Left lobe of liver (tissue), 2 donors: ENCODE results near the gene ACTMAP. TPM values are rescaled to one million over a fixed set of nuclear protein-coding genes. Genes with fewer than 3 reads are reported as not detected.
"Not testable (repeated sequence)": the region's sequence is repeated elsewhere in the genome, so short reads cannot be mapped to it uniquely, and the experiment has no call there.

Source experiments
- ATAC-seq: fragments of 200-7000 bp; cut with Tn5 transposase; one replicate; pipeline ENCODE4 v1.9.1; 2020; ENCODE audit warnings: mild to moderate bottlenecking, moderate library complexity
- DNase-seq: peaks from one replicate; pipeline ENCODE4 v3.0.0-alpha.2; 2020; ENCODE audit warnings: low spot score
- total RNA-seq: library from RNA; stranded (reverse); gene quantifications from one replicate; pipeline ENCODE4 v1.2.1, GENCODE V29; 2021
- donor health status: DM: no; HTN: no; CAD: no; lungs with moderate emphysema.
- donor health status: DM: no; HTN: yes; CAD: no.

Gene ACTMAP
- total RNA-seq, 1 donor from 2014 or later = 8.9 TPM

- DNase-seq (no peak), ATAC-seq (no peak)
These were observed 4.9 kb downstream of the ACTMAP start for GRCh38 chr19:40745402-40745780.

- no peak for DNase-seq
- peak; percentile 9 for ATAC-seq
These were observed 5.5 kb downstream of the ACTMAP start for GRCh38 chr19:40744554-40745401.

GRCh38 chr19:40743926-40744325 is 6.4 kb downstream of the ACTMAP start:
- DNase-seq (no peak), ATAC-seq (no peak)

GRCh38 chr19:40742886-40743285 is 7.4 kb downstream of the ACTMAP start:
- ATAC-seq (no peak), DNase-seq (no peak)

- ATAC-seq (peak; percentile 89), DNase-seq (peak; percentile 78)
These were observed 7.8 kb downstream of the ACTMAP start for GRCh38 chr19:40742477-40742876.

- ATAC-seq = peak; percentile 7
- no peak for DNase-seq
These were observed 8.5 kb downstream of the ACTMAP start for GRCh38 chr19:40741527-40742390.

- ATAC-seq = no peak
- no peak for DNase-seq
These were observed 9.5 kb downstream of the ACTMAP start for GRCh38 chr19:40740747-40741146.

- ATAC-seq (no peak), DNase-seq (no peak)
These were observed 10.2 kb downstream of the ACTMAP start for GRCh38 chr19:40739871-40740703.

GRCh38 chr19:40739030-40739839 is 11.0 kb downstream of the ACTMAP start:
- ATAC-seq (no peak), DNase-seq (no peak)

GRCh38 chr19:40737102-40737644 is 13.1 kb downstream of the ACTMAP start:
- DNase-seq (no peak), ATAC-seq (no peak)

- no peak for ATAC-seq
- DNase-seq = no peak
These were observed 13.6 kb downstream of the ACTMAP start for GRCh38 chr19:40736661-40737060.

- DNase-seq (no peak), ATAC-seq (no peak)
These were observed 15.1 kb downstream of the ACTMAP start for GRCh38 chr19:40735013-40735771.

GRCh38 chr19:40733149-40733548 is 17.1 kb downstream of the ACTMAP start:
- ATAC-seq (no peak), DNase-seq (no peak)

GRCh38 chr19:40732304-40732703 is 18.0 kb downstream of the ACTMAP start:
- not testable (repeated sequence) for DNase-seq, ATAC-seq

GRCh38 chr19:40730065-40730464 is 20.2 kb downstream of the ACTMAP start:
- not testable (repeated sequence) for DNase-seq, ATAC-seq

GRCh38 chr19:40726279-40726678 is 24.0 kb downstream of the ACTMAP start:
- DNase-seq (no peak), ATAC-seq (no peak)

GRCh38 chr19:40724855-40725254 is 25.4 kb downstream of the ACTMAP start:
- no peak for ATAC-seq
- no peak for DNase-seq

GRCh38 chr19:40724315-40724714 is 26.0 kb downstream of the ACTMAP start:
- ATAC-seq (no peak), DNase-seq (no peak)

- ATAC-seq (no peak), DNase-seq (no peak)
These were observed 26.5 kb downstream of the ACTMAP start for GRCh38 chr19:40723661-40724254.
